22Rv1 (cell line): ENCODE measurements around the gene TF.

Experiments
- H3K27ac ChIP-seq: fragments of 450-650 bp; 2 replicates; pipeline ENCODE4 v1.5.1; 2017
- ZFX ChIP-seq: fragments of 450-650 bp; IDR thresholded peaks from 2 replicates; pipeline ENCODE4 v1.6.1; 2017; ENCODE audit warnings: antibody characterized with exemption, borderline replicate concordance
- TF ChIP-seq, protein P1 (sequence below): fragments of 450-650 bp; IDR thresholded peaks from 2 replicates; pipeline ENCODE4 v1.5.1; 2017; ENCODE audit warnings: mild to moderate bottlenecking

The TF gene

DNA sequence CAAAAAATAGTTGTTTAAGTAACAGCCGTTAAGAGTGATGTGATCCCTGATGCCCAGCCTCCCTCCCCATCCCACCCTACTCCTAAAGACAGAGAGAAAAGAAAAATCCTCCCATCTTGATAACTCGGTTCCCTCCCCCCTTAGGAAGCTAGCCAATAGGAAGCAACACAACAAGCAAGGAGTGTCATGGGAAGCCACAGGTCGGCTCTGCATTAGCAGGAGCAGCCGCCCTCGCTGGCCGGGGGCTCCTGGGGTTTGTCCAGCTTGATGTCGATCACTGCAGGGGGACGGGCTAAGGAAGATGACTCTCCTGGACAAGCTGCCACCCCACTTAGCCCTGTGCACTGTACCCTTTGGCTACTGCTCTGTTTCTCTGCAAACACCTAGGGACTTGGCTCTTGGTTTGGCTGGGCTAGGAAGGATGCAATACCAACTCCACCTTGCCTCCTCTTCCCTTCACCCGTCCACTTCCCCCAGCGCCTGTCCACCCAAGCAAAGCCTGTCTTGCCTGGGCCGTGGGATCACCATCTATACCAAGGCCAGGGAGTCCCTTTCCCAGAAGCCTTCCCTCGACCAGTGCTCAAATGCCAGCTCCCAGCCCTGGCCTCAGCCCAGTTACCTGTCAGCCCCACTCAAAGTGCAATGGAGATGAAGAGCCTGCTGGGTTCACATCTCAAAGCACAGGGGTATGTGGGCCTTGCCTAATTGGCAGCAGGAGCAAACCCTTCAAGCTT is 82.5 kb downstream of the TF start:
- no peak overlapping the region for H3K27ac ChIP-seq
- TF ChIP-seq, protein P1, sequence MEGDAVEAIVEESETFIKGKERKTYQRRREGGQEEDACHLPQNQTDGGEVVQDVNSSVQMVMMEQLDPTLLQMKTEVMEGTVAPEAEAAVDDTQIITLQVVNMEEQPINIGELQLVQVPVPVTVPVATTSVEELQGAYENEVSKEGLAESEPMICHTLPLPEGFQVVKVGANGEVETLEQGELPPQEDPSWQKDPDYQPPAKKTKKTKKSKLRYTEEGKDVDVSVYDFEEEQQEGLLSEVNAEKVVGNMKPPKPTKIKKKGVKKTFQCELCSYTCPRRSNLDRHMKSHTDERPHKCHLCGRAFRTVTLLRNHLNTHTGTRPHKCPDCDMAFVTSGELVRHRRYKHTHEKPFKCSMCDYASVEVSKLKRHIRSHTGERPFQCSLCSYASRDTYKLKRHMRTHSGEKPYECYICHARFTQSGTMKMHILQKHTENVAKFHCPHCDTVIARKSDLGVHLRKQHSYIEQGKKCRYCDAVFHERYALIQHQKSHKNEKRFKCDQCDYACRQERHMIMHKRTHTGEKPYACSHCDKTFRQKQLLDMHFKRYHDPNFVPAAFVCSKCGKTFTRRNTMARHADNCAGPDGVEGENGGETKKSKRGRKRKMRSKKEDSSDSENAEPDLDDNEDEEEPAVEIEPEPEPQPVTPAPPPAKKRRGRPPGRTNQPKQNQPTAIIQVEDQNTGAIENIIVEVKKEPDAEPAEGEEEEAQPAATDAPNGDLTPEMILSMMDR, result no peak
- no peak for TF ChIP-seq ZFX

DNA sequence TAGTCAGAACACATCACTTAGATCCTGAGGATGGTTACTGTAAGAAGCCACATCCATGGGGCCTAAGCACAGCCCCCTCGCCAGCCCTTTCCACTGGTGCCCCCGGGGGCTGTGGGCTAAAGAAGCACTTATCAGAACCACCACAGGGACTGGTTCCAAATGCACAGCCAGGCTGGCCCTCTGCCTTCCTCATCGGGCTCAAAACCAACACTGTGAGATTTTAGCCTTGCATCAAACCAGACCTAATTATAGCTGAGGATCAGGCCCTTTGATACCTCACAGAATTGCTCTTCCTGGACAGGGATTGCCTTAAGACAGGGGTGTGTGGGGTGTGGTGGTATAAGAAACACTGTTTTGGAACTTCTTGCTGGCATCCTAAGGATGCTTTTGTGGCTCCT is 83.1 kb downstream of the TF start:
- TF ChIP-seq ZFX, result no peak
- TF ChIP-seq, protein P1, result no peak
- no peak overlapping the region for H3K27ac ChIP-seq

DNA sequence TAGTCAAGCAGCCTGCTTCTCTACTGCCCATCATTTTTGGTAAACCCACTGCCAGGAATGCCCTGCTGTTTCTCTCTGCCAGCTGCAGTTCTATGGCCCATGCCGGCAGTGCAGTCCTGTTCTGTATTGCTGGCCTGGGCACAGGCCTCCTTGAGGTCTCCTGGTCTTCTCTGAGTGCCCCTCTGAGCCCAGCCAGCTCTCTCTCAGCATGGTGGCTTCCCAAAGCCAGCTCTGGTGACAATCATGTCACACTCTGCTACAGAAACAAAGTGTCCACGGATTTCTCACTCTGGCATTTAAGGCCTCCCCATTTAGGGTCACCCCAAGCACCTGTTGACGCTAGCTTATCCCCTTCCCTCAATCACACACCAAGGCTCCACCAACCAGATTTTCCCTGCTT is 83.9 kb downstream of the TF start:
- H3K27ac ChIP-seq, result no peak overlapping the region
- no peak for TF ChIP-seq ZFX
- TF ChIP-seq, protein P1, result no peak

DNA sequence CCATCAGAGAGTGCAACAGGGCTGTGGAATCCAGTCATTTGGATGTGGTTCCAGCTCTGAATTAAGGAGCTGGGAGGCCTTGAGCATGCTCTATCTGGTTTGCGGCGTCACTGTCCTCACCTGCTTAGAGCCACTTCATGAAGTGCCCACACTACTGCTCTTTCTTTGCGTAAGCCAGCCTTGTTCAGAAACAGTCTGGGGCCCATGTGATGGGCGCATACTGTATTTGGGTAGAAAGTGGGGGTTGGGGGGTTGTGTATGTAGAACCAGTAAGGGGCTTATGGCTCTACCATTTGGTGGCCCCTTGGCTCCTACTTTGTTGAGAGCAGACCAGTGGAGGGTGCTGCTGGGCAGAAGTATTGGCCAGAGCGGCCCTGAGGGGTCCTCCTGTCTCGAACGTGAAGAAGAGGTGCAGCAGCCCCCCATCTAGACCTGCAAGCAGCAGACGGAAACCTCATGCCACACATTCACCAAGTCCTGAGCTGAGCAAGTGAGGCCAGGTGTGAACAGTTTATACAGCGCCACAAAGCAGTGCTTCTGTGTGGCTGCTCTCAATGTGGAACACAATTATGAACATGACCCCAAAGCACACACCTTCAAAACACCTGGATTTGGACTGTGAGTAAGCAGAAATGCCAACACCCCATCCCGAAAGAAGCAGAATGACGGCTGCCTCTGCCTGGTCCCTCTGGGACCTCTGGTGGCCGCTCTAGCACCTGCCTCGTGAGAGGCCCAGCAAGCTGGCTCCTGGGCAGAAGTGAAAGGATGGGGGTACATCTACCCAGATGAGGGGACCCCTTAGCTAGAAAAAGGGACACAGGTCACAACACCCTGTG is 86.0 kb downstream of the TF start:
- H3K27ac ChIP-seq, result no peak overlapping the region
- TF ChIP-seq, protein P1, result no peak; the same call in 1 of the 2 replicates

DNA sequence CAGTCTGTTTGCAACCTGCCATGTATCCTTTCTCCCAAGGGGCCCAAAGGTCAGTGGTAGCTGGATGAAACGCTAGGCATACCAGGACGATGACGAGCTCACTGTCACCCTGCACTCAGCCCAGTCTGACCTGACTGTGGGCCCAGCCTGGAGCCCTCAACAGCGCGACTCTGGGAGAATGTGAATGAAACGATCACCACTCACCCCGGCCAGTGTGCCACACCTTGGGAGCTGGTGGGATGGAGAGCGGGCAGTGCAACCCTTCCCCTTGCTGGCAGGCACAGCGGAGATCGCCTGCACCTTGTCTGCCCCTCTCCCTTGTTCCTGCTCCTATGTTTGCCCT is 86.6 kb downstream of the TF start:
- H3K27ac ChIP-seq, result no peak overlapping the region
- TF ChIP-seq, protein P1, result no peak
- TF ChIP-seq ZFX, result no peak

DNA sequence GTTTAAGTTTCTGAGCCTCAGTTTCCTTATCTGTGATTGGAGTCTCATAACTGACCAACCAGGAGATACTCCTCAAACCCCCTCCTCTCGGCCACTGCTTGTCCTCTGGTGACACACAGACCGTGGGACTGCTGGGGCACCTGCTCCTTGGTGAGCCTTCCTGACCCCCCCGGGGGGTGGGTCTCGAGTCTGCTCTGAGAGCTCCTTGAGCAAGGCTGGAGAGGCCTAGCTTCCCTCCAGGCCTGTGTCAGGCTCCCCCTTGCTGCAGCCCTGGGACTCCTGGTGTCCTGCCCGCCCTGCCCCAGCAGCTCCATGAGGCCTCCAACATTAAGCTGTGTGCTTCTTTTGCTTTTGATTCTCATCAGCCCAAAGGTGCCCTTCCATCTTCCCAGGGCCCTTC is 87.1 kb downstream of the TF start:
- no peak overlapping the region for H3K27ac ChIP-seq
- TF ChIP-seq, protein P1, result no peak
- TF ChIP-seq ZFX, result no peak
